HFF-Myc (cell line): ENCODE results near the gene MEX3B.

Experiments used
- DNase-seq: peaks from one replicate; pipeline ENCODE4 v3.0.0-alpha.2; 2011; ENCODE audit warnings: low read depth; ENCODE audit errors: extremely low read depth
- H3K4me3 ChIP-seq: replicated peaks from 2 replicates; pipeline ENCODE4 v1.5.1; 2011; ENCODE audit warnings: low read depth, mild to moderate bottlenecking, control low read depth, low read length
- TF ChIP-seq, protein P1 (sequence below): IDR thresholded peaks from 2 replicates; pipeline ENCODE4 v1.5.1; 2012; ENCODE audit warnings: mild to moderate bottlenecking, low read depth, low read length, control low read depth; ENCODE audit errors: missing control alignments

MEX3B gene

DNA sequence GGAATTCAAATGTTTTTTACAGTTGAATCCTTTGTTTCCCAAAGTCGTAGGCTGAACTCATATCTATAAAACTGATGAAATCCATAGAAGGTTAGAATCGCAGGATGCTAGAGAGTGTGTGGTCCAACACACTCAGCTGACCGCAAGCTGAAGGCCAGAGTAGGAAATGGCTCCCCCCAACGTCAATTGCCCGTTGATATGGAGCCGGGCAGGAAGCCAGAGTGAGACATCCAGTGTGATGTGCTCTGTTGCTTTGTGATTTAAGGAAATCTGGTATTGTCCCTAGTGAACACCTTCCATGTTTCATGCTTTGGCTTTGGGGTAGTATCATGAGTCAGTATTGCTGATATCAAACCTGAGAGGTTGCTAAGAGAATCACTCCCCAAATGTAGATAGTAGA is 5.8 kb upstream of the MEX3B start:
- no peak for DNase-seq
- H3K4me3 ChIP-seq: no peak overlapping the region
- TF ChIP-seq, protein P1, sequence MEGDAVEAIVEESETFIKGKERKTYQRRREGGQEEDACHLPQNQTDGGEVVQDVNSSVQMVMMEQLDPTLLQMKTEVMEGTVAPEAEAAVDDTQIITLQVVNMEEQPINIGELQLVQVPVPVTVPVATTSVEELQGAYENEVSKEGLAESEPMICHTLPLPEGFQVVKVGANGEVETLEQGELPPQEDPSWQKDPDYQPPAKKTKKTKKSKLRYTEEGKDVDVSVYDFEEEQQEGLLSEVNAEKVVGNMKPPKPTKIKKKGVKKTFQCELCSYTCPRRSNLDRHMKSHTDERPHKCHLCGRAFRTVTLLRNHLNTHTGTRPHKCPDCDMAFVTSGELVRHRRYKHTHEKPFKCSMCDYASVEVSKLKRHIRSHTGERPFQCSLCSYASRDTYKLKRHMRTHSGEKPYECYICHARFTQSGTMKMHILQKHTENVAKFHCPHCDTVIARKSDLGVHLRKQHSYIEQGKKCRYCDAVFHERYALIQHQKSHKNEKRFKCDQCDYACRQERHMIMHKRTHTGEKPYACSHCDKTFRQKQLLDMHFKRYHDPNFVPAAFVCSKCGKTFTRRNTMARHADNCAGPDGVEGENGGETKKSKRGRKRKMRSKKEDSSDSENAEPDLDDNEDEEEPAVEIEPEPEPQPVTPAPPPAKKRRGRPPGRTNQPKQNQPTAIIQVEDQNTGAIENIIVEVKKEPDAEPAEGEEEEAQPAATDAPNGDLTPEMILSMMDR: no peak

DNA sequence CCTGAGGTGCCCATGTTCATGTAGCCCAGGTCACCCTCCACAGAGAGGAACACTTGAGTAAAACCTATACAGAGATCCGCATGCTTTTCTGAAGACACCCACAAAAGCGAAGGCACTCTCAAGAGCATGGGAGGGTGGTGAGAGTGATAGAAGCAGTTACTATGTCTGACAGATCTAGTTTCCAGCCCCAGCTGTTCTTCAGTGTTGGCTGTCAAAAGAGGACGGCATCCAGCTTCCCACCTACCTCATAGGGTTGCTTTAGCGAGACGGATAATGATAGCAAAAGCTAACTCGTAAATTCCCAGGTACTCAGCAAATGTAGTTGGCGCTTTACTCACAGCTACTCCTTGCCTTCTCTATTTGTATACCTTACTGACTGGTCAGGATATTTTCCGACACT is 3.0 kb upstream of the MEX3B start:
- TF ChIP-seq, protein P1: no peak
- DNase-seq: no peak
- H3K4me3 ChIP-seq: no peak overlapping the region

DNA sequence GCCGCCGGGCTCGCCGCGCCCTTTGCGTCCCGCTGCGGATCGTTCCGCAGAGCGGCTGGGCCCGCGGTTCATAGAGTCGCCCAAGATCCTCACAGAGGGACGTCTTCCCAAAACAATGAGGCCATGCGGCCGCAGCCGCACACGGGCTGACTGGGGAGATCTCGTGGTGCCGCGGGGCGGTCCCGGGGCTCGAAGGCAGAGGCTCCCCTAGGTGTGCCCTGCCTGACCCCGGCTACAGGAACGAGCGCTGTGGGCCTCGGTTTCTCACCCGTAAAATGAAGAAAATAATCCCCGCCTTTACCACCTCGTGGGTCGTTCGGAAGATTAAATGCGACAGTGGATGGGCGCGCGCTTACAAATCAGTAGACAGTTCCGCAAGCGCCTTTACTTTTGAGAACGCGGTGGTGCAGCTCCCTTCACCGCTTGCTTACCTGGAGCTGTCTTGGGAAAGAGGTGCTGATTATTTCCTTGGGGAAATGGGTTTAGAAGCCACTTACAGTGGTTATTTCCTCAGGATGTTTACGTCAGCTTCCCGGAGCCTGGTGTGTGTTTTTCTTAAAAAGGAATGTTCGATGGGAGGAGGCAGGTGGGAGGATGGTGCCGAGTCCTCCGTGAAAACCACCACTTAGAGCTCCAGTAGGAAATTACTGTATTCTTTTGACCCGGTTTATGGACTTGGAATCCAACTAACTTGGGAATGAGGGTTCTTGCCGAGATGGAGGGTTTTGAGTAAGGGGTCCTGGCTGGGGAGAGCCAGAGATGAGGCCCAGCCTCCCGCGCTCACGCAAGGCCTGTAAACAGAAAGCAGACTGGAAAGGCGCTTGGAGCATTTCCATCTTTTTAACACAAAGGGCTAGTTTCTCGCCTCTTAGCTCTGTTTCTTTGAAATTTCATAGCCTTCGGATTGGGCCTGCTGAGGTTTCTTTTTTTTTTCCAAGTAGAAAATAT is 1.9 kb upstream of the MEX3B start:
- TF ChIP-seq, protein P1: no peak
- no peak for DNase-seq
- H3K4me3 ChIP-seq: peak overlapping the region; percentile 51

DNA sequence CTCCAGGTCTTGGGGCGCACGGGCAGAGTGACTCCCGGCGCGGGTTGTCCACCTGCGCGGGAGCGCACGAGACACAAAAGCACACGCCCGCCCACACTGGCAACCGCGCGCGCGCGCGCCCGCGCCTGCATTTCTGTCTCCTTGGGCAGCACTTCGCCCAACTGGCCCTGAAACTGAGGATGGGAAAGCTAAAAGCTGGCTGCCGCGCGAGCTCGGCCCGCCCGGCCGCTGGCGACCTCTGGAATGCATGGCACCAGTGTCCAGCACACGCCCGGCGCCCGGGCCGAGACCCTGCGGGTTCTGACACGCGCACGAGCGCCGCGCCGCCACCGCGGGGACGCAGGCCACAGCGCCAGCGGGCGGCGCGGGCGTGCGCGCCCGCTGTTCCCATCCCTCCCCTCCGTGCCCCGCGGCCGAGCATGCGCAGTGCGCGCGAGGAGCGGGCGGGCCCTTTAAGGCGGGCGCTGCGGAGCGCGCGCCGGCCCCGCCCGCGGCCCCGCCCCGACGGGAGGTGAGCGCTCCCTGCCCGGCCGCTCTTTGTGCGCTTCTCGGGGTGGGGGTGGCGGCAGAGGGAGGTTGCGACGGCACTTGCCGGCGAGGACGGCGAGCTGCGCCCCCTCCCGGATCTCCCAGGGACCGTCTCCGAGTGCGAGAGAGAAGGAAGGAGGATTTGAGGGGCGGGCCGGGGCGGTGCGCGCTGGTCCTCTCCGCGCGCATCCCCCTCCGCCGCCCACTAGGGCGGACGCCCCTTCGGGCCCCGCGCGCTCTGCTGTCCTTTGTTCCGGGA is 1.0 kb upstream of the MEX3B start:
- TF ChIP-seq, protein P1: peak; percentile 62
- peak; percentile 36 for DNase-seq
- peak overlapping the region; percentile 82 for H3K4me3 ChIP-seq

DNA sequence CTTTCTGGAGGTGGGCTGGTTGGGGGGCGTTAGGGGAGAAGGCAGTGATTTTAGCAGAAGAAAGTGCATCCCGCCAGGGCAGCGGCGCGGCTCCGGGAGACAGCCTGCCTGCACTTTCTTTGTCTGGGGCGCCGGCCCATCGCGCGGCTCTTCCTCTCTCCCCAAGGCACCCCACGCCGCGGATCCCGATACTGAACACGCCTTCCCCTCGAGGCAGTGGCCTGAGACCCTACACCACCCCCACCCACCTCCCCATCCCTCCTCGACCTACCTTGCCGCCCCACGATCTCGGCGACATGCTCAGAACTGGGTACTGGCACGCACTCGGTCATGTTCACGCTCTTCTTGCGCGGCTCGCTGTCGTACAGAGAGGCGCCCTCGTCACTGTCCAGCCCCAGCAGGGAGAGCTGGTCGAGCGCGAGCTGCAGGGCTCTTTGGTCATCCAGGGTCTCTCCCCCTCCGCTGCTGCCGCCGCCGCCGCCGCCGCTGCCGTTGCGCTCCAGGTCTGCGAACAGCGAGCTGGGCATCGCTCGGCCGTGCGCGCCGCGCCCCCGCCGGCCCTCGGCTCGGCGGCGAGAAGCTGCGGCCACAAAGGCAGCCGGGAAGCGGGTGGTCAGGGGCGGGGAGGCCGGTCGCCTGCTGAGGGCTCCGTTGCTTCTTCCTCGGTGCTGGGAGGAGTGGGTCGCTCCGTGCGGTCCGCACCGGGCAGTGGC is 483 bp downstream of the MEX3B start:
- peak overlapping the region; percentile 82 for H3K4me3 ChIP-seq
- DNase-seq: no peak
- TF ChIP-seq, protein P1: no peak

DNA sequence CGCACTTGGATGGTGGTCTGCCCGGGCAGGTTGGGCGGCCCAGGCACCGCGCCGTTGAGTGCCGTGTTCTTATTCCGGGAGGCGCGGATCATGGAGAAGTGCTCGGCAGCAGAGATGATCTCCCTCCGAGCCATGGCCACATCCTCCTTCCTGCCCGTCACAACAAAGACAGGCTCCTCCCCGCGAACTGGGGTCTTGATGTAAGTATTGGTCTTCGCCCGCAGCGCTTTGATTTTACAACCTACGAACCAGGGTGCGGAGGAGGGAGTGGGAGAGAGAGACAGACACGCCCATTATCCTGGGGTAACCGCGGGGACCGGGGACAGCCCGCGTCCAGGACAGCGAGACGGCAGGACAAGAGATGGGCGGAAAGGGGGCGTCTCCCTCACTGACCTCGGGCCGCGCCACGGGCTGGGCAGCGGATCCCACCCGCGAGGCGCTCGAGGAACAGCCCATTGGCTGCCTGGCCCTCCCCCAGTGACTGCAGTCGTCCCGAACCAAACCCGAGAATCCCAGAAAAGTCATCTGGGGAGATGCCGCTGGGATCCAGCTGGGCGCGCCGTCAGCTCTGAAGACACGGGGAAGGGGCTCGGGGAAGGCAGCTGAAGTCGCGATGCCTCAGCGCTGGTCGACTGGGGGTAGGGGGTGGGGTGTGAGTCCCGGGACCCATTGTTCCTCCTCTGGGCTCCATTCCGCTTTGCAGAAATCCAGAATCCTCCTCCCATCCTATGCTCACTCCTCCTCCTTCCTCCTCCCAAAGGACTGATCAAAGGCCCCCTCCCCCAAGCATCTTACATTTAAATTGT is 1.2 kb downstream of the MEX3B start:
- TF ChIP-seq, protein P1: no peak
- DNase-seq: no peak
- H3K4me3 ChIP-seq: peak overlapping the region; percentile 82
